KOPT-K1 (cell line): ENCODE measurements around the gene ZFAND6.

ENCODE experiments used
- H3K27ac ChIP-seq: fragments of 200-600 bp; sonication (generic); 2 replicates; pipeline ENCODE4 v1.5.1; 2016; ENCODE audit warnings: antibody characterized with exemption, mild to moderate bottlenecking, low read depth, low read length; ENCODE audit not compliant: poor library complexity, severe bottlenecking
- H3K36me3 ChIP-seq: fragments of 200-600 bp; sonication (generic); 2 replicates; pipeline ENCODE4 v1.5.1; 2017; ENCODE audit warnings: antibody characterized with exemption, mild to moderate bottlenecking, low read length, moderate library complexity; ENCODE audit not compliant: insufficient read depth
- H3K9me3 ChIP-seq: fragments of 200-600 bp; sonication (generic); 2 replicates; pipeline ENCODE4 v1.5.1; 2017; ENCODE audit warnings: antibody characterized with exemption, low read length, mild to moderate bottlenecking; ENCODE audit not compliant: insufficient read depth, poor library complexity, severe bottlenecking

ZFAND6 gene

DNA sequence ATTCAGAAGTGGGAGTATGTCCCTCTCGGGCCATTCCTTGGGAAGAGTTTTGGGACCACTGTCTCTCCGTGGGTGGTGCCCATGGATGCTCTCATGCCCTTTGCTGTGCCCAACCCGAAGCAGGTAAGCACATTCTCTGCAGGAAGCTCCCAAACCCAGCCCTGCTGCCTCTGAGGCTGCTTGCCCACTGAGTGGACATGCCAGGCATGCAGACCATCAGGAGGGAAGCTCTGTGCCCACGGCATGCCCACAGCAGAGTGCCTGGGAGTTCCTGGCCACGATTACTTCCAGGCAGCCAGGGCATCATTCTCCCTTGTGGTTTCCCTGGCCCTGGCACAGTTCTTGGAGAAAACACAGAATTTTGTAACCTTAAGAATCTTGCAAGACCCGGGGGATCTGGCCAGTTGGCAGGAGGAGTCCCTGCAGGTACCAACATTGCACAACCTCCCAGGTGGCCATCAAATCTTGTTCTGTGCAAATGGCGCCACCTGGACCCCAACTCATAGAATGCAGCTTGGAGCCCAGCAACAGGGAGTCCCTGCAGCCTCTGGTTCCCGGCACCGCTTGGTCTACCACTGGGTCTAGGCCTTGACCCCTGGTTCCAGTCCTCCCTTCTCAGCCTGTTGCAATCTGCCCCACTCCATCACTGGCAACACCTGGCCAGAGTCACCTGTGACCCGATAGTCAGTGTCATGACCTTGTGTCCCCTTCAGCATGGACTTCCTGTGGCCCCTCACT lies 113.7 kb downstream of the ZFAND6 start:
- H3K36me3 ChIP-seq: peaks cover 14% of the 10 kb centered on the region
- H3K9me3 ChIP-seq: no peaks in the 10 kb centered on the region
- H3K27ac ChIP-seq: no peak overlapping the region

DNA sequence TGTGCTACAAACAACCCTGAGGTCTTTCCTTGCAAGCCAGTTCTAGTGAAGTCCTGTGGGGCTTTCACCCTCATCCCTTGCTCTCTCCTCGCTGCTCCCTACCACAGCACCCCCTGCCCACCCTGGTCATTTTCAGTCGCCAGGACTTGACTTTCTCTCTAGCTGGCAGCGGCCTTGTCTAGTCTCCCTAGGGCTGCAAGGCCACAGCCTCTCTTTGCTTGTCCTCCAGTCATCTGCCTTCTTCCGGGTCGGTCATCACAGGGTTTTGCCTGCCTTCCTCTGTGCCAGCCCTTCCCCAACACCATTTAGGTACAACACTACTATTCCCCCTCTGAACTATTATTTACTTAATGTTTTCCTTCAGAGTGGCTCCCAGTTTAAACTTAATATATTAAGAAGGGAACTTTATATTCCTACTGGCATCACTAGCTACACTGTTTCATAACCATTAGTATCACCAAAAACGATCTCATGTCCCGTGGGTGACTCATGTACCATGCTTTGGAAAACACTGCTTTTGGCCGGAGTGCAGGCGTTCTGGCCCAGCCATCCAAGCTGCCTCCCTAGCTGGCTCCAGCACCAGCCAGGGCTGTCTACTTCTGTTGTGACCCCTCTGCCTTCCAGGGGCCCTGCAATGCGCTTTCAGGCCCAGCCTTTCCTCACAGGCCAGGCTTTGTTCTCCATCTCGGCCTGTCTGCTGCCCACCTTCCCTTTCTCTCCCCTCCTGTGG lies 114.7 kb downstream of the ZFAND6 start:
- H3K9me3 ChIP-seq: no peaks in the 10 kb centered on the region
- peaks cover 14% of the 10 kb centered on the region for H3K36me3 ChIP-seq
- no peak overlapping the region for H3K27ac ChIP-seq

DNA sequence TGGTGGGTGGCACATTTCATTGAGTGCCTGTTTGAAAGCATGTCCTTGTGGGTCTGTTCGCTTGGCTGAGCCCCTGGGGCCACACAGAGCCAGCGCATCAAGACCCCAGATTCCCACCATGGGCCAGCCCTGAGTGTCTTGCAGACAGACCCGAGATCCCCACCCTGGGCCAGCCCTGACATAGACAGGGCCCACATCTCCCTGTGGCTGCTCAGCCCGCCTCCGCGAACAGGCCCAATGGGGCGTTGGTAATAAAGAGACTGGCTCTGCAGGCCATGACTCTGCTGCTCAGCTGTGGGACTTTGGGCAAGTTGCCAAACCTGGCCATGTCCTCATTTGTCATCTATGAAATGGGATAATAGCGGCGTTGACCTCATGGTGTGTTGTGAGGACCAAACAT lies 116.0 kb downstream of the ZFAND6 start:
- Histone ChIP-seq H3K9me3 (no peaks in the 10 kb centered on the region), H3K27ac (no peak overlapping the region), H3K36me3 (peaks cover 25% of the 10 kb centered on the region)

DNA sequence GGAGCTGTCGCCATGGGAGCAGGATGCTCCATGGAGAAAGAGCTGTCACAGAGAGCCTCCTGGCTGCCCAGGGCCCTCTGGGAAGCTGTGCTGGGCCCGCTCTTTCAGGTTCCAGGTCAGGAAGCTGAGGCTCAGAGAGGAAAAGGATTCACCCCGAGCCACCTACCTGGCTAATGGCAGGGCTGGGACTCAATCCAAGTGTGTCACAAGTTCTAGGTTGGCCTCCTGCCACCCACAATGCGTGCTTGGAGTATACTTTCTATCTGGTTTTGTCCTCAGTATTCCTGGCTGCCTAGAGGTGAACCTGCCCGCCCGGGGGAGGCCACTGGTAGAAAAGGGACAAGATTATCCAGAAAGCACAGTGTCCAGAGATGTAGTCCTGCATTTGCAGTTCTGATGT lies 117.0 kb downstream of the ZFAND6 start:
- H3K36me3 ChIP-seq: peaks cover 35% of the 10 kb centered on the region
- no peak overlapping the region for H3K27ac ChIP-seq

DNA sequence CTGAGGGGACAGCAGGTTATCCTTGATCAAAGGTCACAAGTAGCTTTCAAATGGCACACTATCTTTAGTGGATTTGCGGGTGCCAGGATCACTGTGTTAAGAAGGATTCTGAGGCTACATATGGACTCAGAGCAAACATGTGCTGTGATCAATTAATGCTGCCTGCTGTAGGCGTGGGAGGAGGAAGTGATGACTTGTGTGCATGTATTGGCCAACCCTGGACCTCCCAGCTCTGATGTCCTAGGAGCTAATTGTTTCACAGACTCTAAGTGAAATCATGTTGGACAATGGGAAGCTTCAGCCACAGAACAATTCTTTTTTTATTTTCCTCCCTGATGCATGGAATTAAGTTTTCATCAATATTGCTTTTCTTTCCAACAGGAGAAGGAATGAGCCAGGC lies 117.7 kb downstream of the ZFAND6 start:
- Histone ChIP-seq H3K36me3 (peaks cover 43% of the 10 kb centered on the region), H3K9me3 (no peaks in the 10 kb centered on the region), H3K27ac (no peak overlapping the region)

More for the DNA sequence above, 117.0 kb downstream of the ZFAND6 start:
- H3K9me3 ChIP-seq: no peaks in the 10 kb centered on the region

DNA sequence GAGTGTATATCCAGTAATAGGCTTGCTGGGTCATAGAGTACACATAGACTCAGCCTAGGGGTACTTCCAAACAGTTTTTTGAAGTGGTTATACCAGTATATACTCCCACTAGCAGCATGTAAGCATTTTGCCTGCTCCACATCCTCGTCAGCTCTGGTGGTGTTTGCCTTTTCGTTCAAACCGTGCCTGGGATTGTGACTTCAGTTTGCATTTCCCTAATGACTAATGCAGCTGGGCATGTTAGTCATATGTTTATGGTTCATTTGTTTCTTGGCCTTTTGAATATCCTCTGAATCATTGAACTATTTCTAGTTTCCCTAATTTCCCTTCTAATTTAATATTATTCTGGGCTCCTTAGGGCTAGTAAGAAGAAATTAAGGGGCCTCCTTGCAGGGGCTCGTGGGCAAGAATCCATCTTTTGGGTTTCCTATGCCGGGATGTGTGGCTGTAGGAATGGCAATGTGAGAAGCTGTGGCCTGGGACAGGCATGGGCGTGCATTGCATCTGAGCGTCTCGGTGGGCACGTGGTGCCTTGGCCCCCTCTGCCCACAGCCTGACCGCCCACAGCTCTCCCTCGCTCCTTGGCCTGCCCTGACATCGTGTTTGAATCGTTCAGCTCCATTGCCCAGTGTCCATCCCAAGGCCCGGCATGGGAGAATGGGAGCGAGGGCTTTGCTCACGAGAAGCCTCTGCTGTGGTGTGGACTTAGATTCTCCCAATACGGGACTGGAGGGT lies 119.7 kb downstream of the ZFAND6 start:
- H3K36me3 ChIP-seq: peaks cover 62% of the 10 kb centered on the region
- no peaks in the 10 kb centered on the region for H3K9me3 ChIP-seq
- H3K27ac ChIP-seq: no peak overlapping the region

DNA sequence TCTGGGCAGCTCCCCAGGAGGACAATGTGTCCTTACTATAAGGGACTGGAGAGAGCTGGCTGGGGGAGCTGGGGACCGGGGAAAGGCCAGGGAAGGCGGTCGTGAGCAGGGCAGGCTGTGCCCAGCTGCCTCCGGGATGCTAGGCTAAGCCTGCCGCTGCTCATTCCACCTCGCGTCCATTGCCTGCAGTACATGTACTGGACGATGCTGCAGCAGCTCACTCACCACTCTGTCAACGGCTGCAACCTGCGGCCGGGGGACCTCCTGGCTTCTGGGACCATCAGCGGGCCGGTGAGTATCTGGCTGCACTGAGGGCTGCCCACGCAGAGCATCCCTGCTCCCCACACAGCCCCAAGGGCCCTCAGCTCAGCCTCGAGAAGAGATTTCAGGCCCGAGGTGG lies 120.5 kb downstream of the ZFAND6 start:
- Histone ChIP-seq H3K9me3 (no peaks in the 10 kb centered on the region), H3K36me3 (peaks cover 69% of the 10 kb centered on the region), H3K27ac (no peak overlapping the region)

DNA sequence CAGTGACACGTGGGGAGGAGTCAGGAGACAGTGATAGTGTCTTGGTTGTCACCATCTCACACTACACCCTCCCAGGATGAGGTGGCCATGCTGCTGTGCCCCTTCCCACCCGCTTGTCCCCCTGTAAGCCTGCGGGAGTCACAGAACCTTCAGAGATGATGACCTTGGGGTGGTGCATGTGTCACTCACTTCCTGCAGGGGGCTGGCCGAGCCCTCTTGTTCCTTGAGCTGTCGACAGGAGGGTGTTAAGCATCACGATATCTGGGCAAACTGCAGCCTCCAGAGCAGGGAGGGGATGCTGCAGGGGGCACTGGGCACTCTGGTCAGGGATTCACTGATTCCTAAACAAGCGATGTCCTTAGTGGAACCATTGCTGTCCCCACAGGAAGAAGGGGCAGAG lies 121.0 kb downstream of the ZFAND6 start:
- H3K9me3 ChIP-seq: no peaks in the 10 kb centered on the region
- H3K27ac ChIP-seq: no peak overlapping the region
- H3K36me3 ChIP-seq: peaks cover 69% of the 10 kb centered on the region

DNA sequence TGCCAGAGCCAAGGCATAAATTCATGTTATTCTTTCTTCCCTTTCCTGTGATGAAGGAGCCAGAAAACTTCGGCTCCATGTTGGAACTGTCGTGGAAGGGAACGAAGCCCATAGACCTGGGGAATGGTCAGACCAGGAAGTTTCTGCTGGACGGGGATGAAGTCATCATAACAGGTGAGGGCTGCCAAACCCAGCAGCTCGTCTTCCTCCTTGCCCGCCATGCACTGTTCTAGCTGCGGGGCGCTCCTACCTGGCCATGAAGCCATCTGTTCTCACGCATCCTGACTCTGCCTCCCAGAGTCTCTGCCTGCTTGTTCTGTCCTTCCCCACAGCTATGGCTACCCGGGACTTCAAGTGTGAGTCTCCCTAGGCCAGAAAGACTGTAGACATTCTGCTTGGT lies 121.5 kb downstream of the ZFAND6 start:
- Histone ChIP-seq H3K36me3 (peaks cover 70% of the 10 kb centered on the region), H3K27ac (no peak overlapping the region), H3K9me3 (no peaks in the 10 kb centered on the region)

DNA sequence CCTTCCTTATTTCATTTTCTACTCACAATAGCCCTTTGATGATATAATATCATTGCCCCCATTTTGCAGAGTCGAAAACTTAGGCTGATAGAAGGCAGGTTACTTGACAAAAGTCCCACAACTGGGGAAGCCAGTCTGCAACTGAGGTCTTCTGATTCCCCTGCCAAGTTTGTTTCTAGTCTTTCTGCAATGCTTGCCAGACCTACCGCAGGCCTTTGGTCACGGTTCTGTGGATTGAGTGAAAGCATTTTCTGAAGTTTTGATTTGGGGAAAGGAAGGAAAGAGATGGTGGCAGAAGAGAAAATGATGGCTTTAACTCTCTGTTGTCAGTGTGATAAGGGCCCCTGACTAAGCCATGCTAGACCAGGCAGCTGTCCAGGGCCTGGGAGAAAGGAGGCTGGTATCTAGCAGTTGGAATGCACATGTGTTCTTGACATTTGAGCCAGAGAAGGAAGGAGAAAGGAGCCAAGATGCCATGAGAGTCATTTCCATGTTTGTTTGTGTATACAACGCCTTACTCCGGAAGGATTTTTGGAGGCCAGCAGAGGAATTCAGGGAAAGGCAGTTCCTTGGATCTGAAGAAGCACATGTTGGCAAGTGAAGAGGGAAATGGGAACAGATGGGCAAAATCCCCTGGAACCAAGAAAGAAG lies 123.3 kb downstream of the ZFAND6 start:
- peaks cover 81% of the 10 kb centered on the region for H3K36me3 ChIP-seq
- H3K9me3 ChIP-seq: no peaks in the 10 kb centered on the region
- H3K27ac ChIP-seq: no peak overlapping the region

DNA sequence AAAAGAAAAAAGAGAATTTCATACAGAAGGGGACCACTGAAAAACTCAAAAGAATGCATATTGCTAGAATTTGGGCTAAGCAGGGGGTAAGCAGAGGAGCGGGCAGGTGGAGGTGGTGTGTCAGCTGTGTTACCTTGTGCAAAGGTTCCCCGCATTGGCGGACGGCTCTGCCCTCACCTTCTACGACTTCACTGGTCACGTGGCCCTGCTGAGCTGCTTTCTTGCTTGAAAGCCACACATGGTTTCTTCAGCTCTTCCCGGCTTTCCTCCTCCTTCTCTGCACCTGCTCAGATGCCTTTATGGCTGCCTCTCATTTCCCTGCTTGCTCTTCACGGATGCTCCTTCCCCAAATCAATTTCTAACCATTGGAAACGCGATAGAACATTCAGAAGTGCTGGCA lies 123.8 kb downstream of the ZFAND6 start:
- H3K36me3 ChIP-seq: peaks cover 81% of the 10 kb centered on the region
- no peaks in the 10 kb centered on the region for H3K9me3 ChIP-seq
- no peak overlapping the region for H3K27ac ChIP-seq

DNA sequence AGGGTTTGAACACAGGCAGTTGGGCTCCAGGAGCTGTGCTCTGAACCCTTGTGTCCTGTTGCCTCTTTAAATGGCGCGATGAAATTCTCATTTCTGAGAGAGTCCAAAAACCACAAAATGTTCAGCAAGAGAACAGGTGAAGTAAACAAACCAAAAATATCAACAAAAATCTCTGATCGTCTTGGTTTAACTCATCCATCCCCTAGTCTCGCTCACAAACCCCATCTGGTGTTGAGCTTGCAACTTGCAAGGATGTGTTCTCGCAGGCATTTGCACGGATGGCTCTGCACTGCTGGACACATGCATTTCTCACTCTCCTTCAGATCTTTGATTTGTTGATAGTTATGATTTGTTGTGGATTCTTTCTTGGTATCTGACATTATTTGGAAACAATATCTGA lies 124.4 kb downstream of the ZFAND6 start:
- Histone ChIP-seq H3K27ac (no peak overlapping the region), H3K9me3 (no peaks in the 10 kb centered on the region), H3K36me3 (peaks cover 81% of the 10 kb centered on the region)

DNA sequence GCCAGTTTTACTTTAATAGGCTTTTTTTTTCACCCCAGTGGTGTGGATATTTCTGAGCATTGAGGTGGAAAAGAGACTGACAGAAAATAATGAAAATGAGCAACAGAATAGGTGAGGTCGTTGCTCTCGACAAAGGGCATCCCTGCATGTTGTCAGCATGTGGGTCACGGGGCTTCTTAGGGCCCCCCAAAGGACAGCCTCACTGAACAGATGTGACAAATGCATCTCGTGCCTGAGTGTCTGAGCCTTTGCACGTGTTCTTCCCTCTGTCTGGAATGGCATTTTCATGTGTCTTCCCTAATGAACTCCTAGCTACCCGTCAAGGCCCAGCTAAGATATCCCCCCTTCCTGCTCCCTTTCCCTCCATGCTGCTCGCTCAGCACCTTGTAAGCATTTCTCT lies 125.1 kb downstream of the ZFAND6 start:
- Histone ChIP-seq H3K36me3 (peaks cover 78% of the 10 kb centered on the region), H3K27ac (no peak overlapping the region), H3K9me3 (no peaks in the 10 kb centered on the region)

DNA sequence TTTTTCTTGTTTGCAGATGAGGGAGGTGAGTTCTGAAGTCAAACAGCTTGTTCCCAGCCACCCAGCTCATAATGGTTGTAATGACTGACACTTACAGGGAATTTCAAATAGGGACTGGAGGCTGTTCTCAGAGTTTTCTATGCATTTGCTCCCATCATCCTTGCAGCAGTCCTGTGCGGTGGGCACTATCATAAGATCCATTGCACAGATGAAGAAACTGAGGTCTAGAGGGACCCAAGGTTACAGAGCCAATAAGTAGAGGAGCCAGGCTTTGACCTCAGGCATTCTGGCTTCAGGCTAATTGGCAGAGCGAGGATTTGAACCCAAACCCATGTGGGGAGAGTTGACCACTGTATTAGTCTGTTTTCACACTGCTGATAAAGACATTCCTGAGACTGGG lies 125.7 kb downstream of the ZFAND6 start:
- H3K36me3 ChIP-seq: peaks cover 73% of the 10 kb centered on the region
- H3K27ac ChIP-seq: no peak overlapping the region

DNA sequence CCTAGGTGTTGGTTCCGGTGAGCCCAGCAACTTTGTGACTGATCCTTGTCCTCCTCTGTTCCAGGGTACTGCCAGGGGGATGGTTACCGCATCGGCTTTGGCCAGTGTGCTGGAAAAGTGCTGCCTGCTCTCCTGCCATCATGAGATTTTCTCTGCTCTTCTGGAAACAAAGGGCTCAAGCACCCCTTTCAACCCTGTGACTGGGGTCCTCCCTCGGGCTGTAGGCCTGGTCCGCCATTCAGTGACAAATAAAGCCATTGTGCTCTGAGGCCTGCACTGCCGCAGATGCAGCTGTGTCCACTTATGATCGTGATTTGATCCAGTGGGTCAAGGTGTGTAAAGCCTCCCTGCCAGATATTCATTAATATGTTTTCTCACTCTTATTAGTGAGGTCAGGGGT lies 126.6 kb downstream of the ZFAND6 start:
- Histone ChIP-seq H3K9me3 (no peaks in the 10 kb centered on the region), H3K27ac (no peak overlapping the region), H3K36me3 (peaks cover 63% of the 10 kb centered on the region)

More for the DNA sequence above, 125.7 kb downstream of the ZFAND6 start:
- H3K9me3 ChIP-seq: no peaks in the 10 kb centered on the region
